ENCODE measurements around the gene LAMB4. TPM values are rescaled to one million over a fixed set of nuclear protein-coding genes. Genes with fewer than 3 reads are reported as not detected.

The LAMB4 gene
- total RNA-seq, 5 donors from 2014 or later (not counting 1 experiment from before 2014, with no cell fraction given): 0.18 TPM; not detected in 4

DNA sequence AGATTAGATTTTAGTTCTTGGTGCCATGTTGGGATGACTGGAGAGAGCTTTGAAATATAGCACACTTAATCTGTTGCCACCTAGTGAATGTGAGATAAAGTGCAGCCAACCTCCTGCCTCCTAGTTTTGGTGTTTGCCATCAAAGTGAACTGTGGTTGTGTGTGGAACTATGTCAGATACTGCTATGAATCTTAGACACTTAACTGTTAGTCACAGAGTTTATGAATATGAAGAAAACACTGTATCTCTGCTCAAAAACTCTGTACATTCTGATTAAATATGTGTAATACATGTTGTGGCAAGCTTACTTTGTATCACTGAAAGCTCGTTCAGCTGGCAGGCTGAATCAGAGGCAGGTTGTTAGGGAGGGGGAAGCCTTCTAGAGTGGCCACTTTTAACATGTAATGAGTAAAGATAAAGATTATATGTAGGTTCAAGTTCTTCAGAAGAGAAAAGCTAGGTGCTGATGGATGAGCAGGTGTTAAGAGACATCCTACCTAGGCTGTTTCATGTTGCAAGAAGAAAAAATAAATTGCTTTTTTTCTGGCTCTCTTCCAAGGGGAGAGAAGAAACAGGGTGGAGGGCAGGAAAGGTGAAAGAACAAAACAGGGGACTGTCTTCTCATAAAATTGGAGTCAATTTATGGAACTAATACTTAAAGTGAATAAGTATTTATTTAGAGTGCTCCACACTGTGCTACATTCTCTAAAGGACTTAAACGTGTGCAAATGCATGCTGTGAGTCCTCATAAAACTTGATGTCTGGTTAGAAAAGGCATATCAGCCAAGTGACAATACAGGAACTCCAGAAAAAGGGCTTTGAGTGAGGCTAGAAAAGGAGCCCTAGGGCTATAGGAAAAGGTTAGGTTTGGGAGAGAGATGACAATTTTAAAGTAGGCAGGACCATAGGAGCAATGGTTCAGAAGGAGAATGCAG, 113.1 kb downstream of the LAMB4 start:
- Mint-ChIP-seq H3K27me3 (peaks cover 13 to 25% of the 10 kb centered on the region in 2 donors), H3K9me3 (no peaks in the 10 kb centered on the region), H3K27ac (no peak overlapping the region), H3K4me3 (no peak overlapping the region), H3K4me1 (peaks cover 0 to 2% (median 0%) of the 10 kb centered on the region in 3 donors), H3K36me3 (no peaks in the 10 kb centered on the region)
- ChIA-PET POLR2A (no interaction called here), CTCF (no interaction called here)
- H3K27ac ChIP-seq (ENCODE audit: low read length): no peak overlapping the region
- peaks cover 0 to 12% of the 10 kb centered on the region in 2 experiments for H3K27me3 ChIP-seq (replicated peaks in 1 of 2; ENCODE audit: control insufficient read depth in 2 of 2, extremely low read depth in 1 of 2, insufficient read depth in 2 of 2, low read length in 1 of 2)
- no peaks in the 10 kb centered on the region for H3K9me3 ChIP-seq
- H3K36me3 ChIP-seq (ENCODE audit: control insufficient read depth in 2 of 2, extremely low read depth in 1 of 2, insufficient read depth in 1 of 2, low read length in 1 of 2): no peaks in the 10 kb centered on the region
- DNase-seq (peak in 1 of 35 experiments; percentile 10), ATAC-seq (replicated peaks in 1 of 4) (no peak)
- 80% methylated on average over 1 of the region's 2 CpGs for WGBS (ENCODE audit: insufficient coverage)
- H3K4me3 ChIP-seq (ENCODE audit: control insufficient read depth in 1 of 2, extremely low read depth in 1 of 2, low read length in 1 of 2): no peak overlapping the region
- H3K4me1 ChIP-seq (ENCODE audit: control insufficient read depth in 1 of 2, extremely low read depth in 1 of 2, insufficient read depth in 2 of 2, low read length in 2 of 2): no peaks in the 10 kb centered on the region

DNA sequence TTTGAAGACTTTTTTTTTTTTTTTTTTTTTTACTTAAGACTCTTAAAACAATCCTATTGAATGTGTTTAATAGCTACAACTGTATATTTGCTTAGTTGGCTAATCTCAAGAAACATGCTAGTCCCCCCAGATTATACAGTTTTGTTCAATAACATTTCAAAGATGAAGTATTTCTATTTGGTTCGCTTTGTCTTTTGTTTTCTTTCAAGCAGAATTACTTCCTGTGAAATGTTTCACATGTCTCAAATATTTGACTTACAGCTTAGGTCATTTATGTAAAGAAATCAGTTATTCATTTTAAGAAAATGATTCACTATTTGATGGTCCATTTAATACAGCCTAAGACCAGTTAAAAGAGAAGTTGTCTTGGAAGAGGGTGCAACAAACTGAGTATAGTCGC, 114.4 kb downstream of the LAMB4 start:
- WGBS (ENCODE audit: insufficient coverage): no CpG with 5 or more reads among the region's 2 CpGs
- no peaks in the 10 kb centered on the region for H3K9me3 Mint-ChIP-seq
- H3K27me3 Mint-ChIP-seq: peaks cover 12 to 22% of the 10 kb centered on the region in 2 donors

DNA sequence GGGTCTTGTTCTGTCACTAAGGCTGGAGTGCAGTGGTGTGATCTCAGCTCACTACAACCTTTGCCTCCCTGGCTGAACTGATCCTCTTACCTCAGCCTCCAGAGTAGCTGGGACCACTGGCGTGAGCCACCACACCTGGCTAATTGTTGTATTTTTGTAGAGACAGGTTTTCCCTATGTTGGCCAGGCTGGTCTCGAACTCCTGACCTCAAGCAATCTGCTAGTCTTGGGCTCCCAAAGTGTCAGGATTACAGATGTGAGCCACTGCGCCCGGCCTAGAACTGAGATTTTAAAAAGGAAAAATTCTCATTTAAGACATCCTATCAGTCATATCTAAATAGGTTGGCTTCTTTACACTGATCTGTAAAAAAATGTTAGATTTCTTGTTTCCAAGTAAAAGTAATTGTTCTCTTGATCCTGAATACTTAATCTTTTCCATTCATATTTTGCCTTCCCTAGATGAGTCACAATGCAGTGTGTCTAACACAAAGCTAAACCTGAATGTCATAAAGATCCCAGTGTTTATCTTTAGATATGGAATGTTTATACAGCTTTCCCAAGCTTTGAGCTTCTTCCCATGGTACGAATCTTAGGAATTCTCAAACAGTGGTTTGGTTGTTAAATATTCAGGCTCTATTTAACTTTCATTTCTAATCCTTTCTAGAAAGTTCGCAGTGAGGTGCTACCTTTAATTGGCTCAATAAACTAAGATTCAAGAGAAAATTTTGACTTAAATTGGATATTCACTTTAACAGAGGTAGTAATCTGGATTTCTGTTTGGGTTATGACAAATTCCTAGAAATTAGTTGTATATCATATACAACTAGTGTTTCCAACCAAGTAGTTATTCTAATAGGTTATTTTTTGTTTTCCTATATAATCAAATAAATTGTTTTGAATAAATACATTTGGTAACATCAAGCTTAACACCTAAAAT, 115.1 kb downstream of the LAMB4 start:
- H3K9me3 ChIP-seq: no peaks in the 10 kb centered on the region
- ChIA-PET POLR2A (interaction anchor here in 1 of 2 donors (0.6 kb wide), 1 partner anchor 23 kb away, joined by 6 read pairs; no protein-coding TSS in a partner anchor), CTCF (interaction anchor here (0.6 to 0.7 kb wide), 4 partner anchors 395 to 1249 kb away, joined by 4 to 6 read pairs (median 5); no protein-coding TSS in a partner anchor)
- peaks cover 12 to 21% of the 10 kb centered on the region in 2 donors for H3K27me3 Mint-ChIP-seq
- 80% methylated on average over 1 of the region's 6 CpGs for WGBS (ENCODE audit: insufficient coverage)
- DNase-seq (no peak), ATAC-seq (replicated peaks in 1 of 4) (no peak)
- H3K4me3 ChIP-seq (ENCODE audit: control insufficient read depth in 1 of 2, extremely low read depth in 1 of 2, low read length in 1 of 2): no peak overlapping the region
- H3K27me3 ChIP-seq (replicated peaks in 1 of 2; ENCODE audit: control insufficient read depth in 2 of 2, extremely low read depth in 1 of 2, insufficient read depth in 2 of 2, low read length in 1 of 2): peaks cover 0 to 12% of the 10 kb centered on the region in 2 experiments
- no peaks in the 10 kb centered on the region for H3K4me1 ChIP-seq (ENCODE audit: control insufficient read depth in 1 of 2, extremely low read depth in 1 of 2, insufficient read depth in 2 of 2, low read length in 2 of 2)
- H3K27ac ChIP-seq (ENCODE audit: low read length): no peak overlapping the region
- H3K36me3 ChIP-seq (ENCODE audit: control insufficient read depth in 2 of 2, extremely low read depth in 1 of 2, insufficient read depth in 1 of 2, low read length in 1 of 2): no peaks in the 10 kb centered on the region
- no peak overlapping the region for H3K4me3 Mint-ChIP-seq
- H3K27ac Mint-ChIP-seq: no peak overlapping the region
- H3K4me1 Mint-ChIP-seq: peaks cover 0 to 2% (median 0%) of the 10 kb centered on the region in 3 donors
- H3K9me3 Mint-ChIP-seq: no peaks in the 10 kb centered on the region
- H3K36me3 Mint-ChIP-seq: no peaks in the 10 kb centered on the region

More for the DNA sequence above, 114.4 kb downstream of the LAMB4 start:
- Histone ChIP-seq H3K27ac (ENCODE audit: low read length) (no peak overlapping the region), H3K4me1 (ENCODE audit: control insufficient read depth in 1 of 2, extremely low read depth in 1 of 2, insufficient read depth in 2 of 2, low read length in 2 of 2) (no peaks in the 10 kb centered on the region), H3K4me3 (ENCODE audit: control insufficient read depth in 1 of 2, extremely low read depth in 1 of 2, low read length in 1 of 2) (no peak overlapping the region), H3K36me3 (ENCODE audit: control insufficient read depth in 2 of 2, extremely low read depth in 1 of 2, insufficient read depth in 1 of 2, low read length in 1 of 2) (no peaks in the 10 kb centered on the region), H3K27me3 (replicated peaks in 1 of 2; ENCODE audit: control insufficient read depth in 2 of 2, extremely low read depth in 1 of 2, insufficient read depth in 2 of 2, low read length in 1 of 2) (peaks cover 0 to 12% of the 10 kb centered on the region in 2 experiments), H3K9me3 (no peaks in the 10 kb centered on the region)
- ChIA-PET CTCF (interaction anchor here (0.7 kb wide), 3 partner anchors 1065 to 1250 kb away, joined by 4 to 6 read pairs (median 6); no protein-coding TSS in a partner anchor), POLR2A (no interaction called here)
- H3K4me1 Mint-ChIP-seq: peaks cover 0 to 2% (median 0%) of the 10 kb centered on the region in 3 donors
- DNase-seq (no peak), ATAC-seq (replicated peaks in 1 of 4) (no peak)
- H3K36me3 Mint-ChIP-seq: no peaks in the 10 kb centered on the region
- H3K27ac Mint-ChIP-seq: no peak overlapping the region
- H3K4me3 Mint-ChIP-seq: no peak overlapping the region

DNA sequence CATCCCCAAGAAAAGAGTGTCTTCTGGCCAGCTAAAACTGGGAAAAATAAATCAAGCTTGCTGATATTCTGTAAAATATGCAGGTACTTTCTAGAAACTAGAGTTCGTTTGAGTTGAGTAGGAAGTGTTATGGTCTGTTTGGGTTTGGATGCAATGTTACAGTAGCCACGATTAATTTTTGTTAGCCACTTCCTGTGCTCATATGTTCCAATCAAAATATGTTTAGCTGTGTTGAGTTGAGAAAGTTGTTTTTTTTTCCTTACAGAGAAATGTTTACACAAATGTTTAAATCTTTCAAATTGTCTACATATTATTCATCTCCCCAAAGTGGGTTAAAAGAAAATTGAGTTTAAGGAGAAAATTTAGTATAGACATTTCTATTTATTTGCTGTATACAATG, 115.9 kb downstream of the LAMB4 start:
- H3K9me3 Mint-ChIP-seq: no peaks in the 10 kb centered on the region
- H3K36me3 Mint-ChIP-seq: no peaks in the 10 kb centered on the region
- Histone ChIP-seq H3K27ac (ENCODE audit: low read length) (no peak overlapping the region), H3K36me3 (ENCODE audit: control insufficient read depth in 2 of 2, extremely low read depth in 1 of 2, insufficient read depth in 1 of 2, low read length in 1 of 2) (no peaks in the 10 kb centered on the region), H3K27me3 (replicated peaks in 1 of 2; ENCODE audit: control insufficient read depth in 2 of 2, extremely low read depth in 1 of 2, insufficient read depth in 2 of 2, low read length in 1 of 2) (peaks cover 0 to 8% of the 10 kb centered on the region in 2 experiments), H3K4me1 (ENCODE audit: control insufficient read depth in 1 of 2, extremely low read depth in 1 of 2, insufficient read depth in 2 of 2, low read length in 2 of 2) (no peaks in the 10 kb centered on the region), H3K4me3 (ENCODE audit: control insufficient read depth in 1 of 2, extremely low read depth in 1 of 2, low read length in 1 of 2) (no peak overlapping the region), H3K9me3 (no peaks in the 10 kb centered on the region)
- DNase-seq (no peak), ATAC-seq (replicated peaks in 1 of 4) (no peak)
- H3K4me3 Mint-ChIP-seq: no peak overlapping the region
- peaks cover 8 to 17% of the 10 kb centered on the region in 2 donors for H3K27me3 Mint-ChIP-seq
- POLR2A ChIA-PET: interaction anchor here in 1 of 2 donors (0.6 kb wide), 1 partner anchor 23 kb away, joined by 6 read pairs; no protein-coding TSS in a partner anchor
- no peak overlapping the region for H3K27ac Mint-ChIP-seq
- CTCF ChIA-PET: no interaction called here
- peaks cover 0 to 2% (median 0%) of the 10 kb centered on the region in 3 donors for H3K4me1 Mint-ChIP-seq
- no CpG with 5 or more reads among the region's 2 CpGs for WGBS (ENCODE audit: insufficient coverage)

DNA sequence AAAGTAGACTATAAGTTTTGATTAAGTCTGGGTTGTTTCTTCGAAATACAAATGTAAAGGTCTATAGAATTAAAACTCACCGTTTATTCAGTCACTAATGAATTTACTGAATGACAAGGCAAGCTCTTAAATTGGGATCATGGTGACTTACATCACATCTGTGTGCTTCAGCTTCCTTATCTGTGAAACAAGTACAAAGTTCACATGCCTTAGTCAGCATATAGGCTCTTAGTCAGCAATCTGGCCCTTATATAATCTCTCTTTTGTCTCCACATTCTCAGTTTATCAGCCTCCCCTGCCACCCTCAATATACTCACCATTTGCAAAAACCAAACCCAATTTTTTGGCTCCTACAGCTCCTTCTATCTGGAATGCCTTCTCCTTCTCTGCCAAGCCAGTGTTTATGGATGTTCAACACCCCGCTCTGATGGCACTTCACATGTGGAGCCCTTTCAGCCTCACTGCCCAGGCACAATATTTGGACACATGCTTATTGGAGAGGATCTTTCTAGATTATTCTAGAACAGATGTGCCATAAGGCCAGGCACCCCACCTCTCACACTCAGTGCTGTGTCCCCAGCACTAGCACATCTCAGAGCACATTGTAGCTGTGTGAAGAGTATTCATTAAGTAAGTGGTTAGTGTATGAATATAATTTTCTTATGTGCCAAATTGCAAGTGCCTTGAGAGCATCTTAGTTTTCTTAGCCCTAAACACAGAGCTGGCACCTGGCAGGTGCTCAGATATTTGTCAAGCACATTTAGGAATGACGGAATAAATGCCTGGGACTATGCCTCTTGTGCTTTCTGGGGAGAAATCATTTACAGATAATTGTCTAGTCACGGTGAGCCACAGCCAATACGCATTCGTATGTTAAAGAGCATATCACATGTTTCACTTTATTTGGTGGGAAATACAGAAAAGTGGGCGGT, 117.4 kb downstream of the LAMB4 start:
- Histone ChIP-seq H3K9me3 (no peaks in the 10 kb centered on the region), H3K27ac (ENCODE audit: low read length) (no peak overlapping the region), H3K4me3 (ENCODE audit: control insufficient read depth in 1 of 2, extremely low read depth in 1 of 2, low read length in 1 of 2) (no peak overlapping the region), H3K36me3 (ENCODE audit: control insufficient read depth in 2 of 2, extremely low read depth in 1 of 2, insufficient read depth in 1 of 2, low read length in 1 of 2) (no peaks in the 10 kb centered on the region), H3K4me1 (ENCODE audit: control insufficient read depth in 1 of 2, extremely low read depth in 1 of 2, insufficient read depth in 2 of 2, low read length in 2 of 2) (no peaks in the 10 kb centered on the region), H3K27me3 (replicated peaks in 1 of 2; ENCODE audit: control insufficient read depth in 2 of 2, extremely low read depth in 1 of 2, insufficient read depth in 2 of 2, low read length in 1 of 2) (peaks cover 0 to 3% of the 10 kb centered on the region in 2 experiments)
- CTCF ChIA-PET: no interaction called here
- Mint-ChIP-seq H3K4me1 (peaks cover 0 to 2% (median 0%) of the 10 kb centered on the region in 3 donors), H3K27ac (no peak overlapping the region), H3K4me3 (no peak overlapping the region), H3K27me3 (peaks cover 12 to 18% of the 10 kb centered on the region in 2 donors), H3K36me3 (no peaks in the 10 kb centered on the region), H3K9me3 (no peaks in the 10 kb centered on the region)
- no peak for ATAC-seq (replicated peaks in 1 of 4)
- WGBS (ENCODE audit: insufficient coverage): 91% methylated on average over 1 of the region's 8 CpGs
- DNase-seq: no peak
- POLR2A ChIA-PET: interaction anchor here in 1 of 2 donors (0.6 kb wide), 1 partner anchor 1487 kb away, joined by 3 read pairs; no protein-coding TSS in a partner anchor

Measured in T-cell (primary cell).